Calu3 (cell line): ENCODE results near the gene SMYD5. TPM values are rescaled to one million over a fixed set of nuclear protein-coding genes. Genes with fewer than 3 reads are reported as not detected.

ENCODE experiments used
- BruUV-seq: library from RNA; stranded (reverse); fragments of 400-500 nt; replicated peaks from 2 replicates; lab custom pipeline; 2021; lab: Mats Ljungman, UMichigan
- CTCF ChIA-PET: fragments of 300-600 bp; sonication (Branson Sonifier 250); formaldehyde crosslinking; loops from one replicate; lab custom pipeline; 2022; ENCODE audit warnings: antibody characterized with exemption; lab: Charles Lee
- DNase-seq: peaks from one replicate; pipeline ENCODE4 v3.0.0; 2022
- H3K27ac Mint-ChIP-seq: one replicate; pipeline ENCODE4 v1.8.0; 2022; ENCODE audit warnings: mixed read lengths; ENCODE audit not compliant: unreplicated experiment
- H3K27me3 Mint-ChIP-seq: one replicate; pipeline ENCODE4 v1.8.0; 2022; ENCODE audit warnings: mixed read lengths; ENCODE audit not compliant: unreplicated experiment
- H3K36me3 Mint-ChIP-seq: one replicate; pipeline ENCODE4 v1.8.0; 2022; ENCODE audit warnings: mild to moderate bottlenecking, moderate library complexity, mixed read lengths; ENCODE audit not compliant: insufficient read depth, unreplicated experiment
- H3K4me1 Mint-ChIP-seq: one replicate; pipeline ENCODE4 v1.8.0; 2022; ENCODE audit warnings: mild to moderate bottlenecking, low read depth, mixed read lengths; ENCODE audit not compliant: unreplicated experiment
- H3K4me3 Mint-ChIP-seq: one replicate; pipeline ENCODE4 v1.8.0; 2022; ENCODE audit warnings: mild to moderate bottlenecking, low read depth, moderate library complexity, mixed read lengths; ENCODE audit not compliant: unreplicated experiment
- H3K9me3 Mint-ChIP-seq: one replicate; pipeline ENCODE4 v1.8.0; 2022; ENCODE audit warnings: low read depth, mixed read lengths; ENCODE audit not compliant: unreplicated experiment
- CTCF ChIP-seq: fragments of 200-600 bp; IDR thresholded peaks from one replicate; pipeline ENCODE4 v1.8.0; 2022; ENCODE audit warnings: antibody characterized with exemption; ENCODE audit not compliant: unreplicated experiment
- intact Hi-C: fragments of 100-400 bp; cut with micrococcal nuclease; formaldehyde crosslinking; loops from one replicate; pipeline ENCODE4 v1.10.0; 2022; ENCODE audit not compliant: unreplicated experiment
- total RNA-seq: library from RNA; stranded (reverse); gene quantifications from 2 replicates; pipeline ENCODE4 v1.2.3, GENCODE V29; 2022

SMYD5 gene
- total RNA-seq, 1 experiment from 2014 or later: 32.1 TPM

GRCh38 chr2:73263540-73264331, 49.7 kb downstream of the SMYD5 start:
- no peak for DNase-seq
- TF ChIP-seq CTCF: no peak
- Mint-ChIP-seq H3K27ac (no peak overlapping the region), H3K9me3 (no peaks in the 10 kb centered on the region), H3K36me3 (peaks cover 22% of the 10 kb centered on the region), H3K4me1 (peaks cover 22% of the 10 kb centered on the region), H3K27me3 (no peaks in the 10 kb centered on the region), H3K4me3 (no peak overlapping the region)
- no TSS peak for BruUV-seq
- CTCF ChIA-PET: no interaction called here
- intact Hi-C loops: no loop called here

- no peak overlapping the region for H3K4me3 Mint-ChIP-seq
- H3K36me3 Mint-ChIP-seq: peaks cover 27% of the 10 kb centered on the region
- no peak overlapping the region for H3K27ac Mint-ChIP-seq
- H3K9me3 Mint-ChIP-seq: no peaks in the 10 kb centered on the region
- CTCF ChIA-PET: no interaction called here
- H3K27me3 Mint-ChIP-seq: no peaks in the 10 kb centered on the region
- intact Hi-C loops: no loop called here
- peaks cover 22% of the 10 kb centered on the region for H3K4me1 Mint-ChIP-seq
- BruUV-seq: no TSS peak
- no peak for DNase-seq
- TF ChIP-seq CTCF: no peak
Observed at GRCh38 chr2:73264332-73264606, 50.2 kb downstream of the SMYD5 start.

GRCh38 chr2:73264783-73265182, 50.7 kb downstream of the SMYD5 start:
- intact Hi-C loops: no loop called here
- no TSS peak for BruUV-seq
- Mint-ChIP-seq H3K27me3 (no peaks in the 10 kb centered on the region), H3K9me3 (no peaks in the 10 kb centered on the region), H3K4me3 (no peak overlapping the region), H3K27ac (no peak overlapping the region), H3K36me3 (peaks cover 32% of the 10 kb centered on the region), H3K4me1 (peaks cover 22% of the 10 kb centered on the region)
- TF ChIP-seq CTCF: no peak
- DNase-seq: no peak
- CTCF ChIA-PET: no interaction called here

- no peaks in the 10 kb centered on the region for H3K9me3 Mint-ChIP-seq
- BruUV-seq: no TSS peak
- no peaks in the 10 kb centered on the region for H3K27me3 Mint-ChIP-seq
- H3K4me3 Mint-ChIP-seq: no peak overlapping the region
- H3K27ac Mint-ChIP-seq: no peak overlapping the region
- intact Hi-C loops: no loop called here
- TF ChIP-seq CTCF: no peak
- CTCF ChIA-PET: no interaction called here
- DNase-seq: no peak
- H3K36me3 Mint-ChIP-seq: peaks cover 32% of the 10 kb centered on the region
- peaks cover 22% of the 10 kb centered on the region for H3K4me1 Mint-ChIP-seq
Observed at GRCh38 chr2:73265298-73266060, 51.4 kb downstream of the SMYD5 start.
